Stomach (tissue), 9 donors: ENCODE results near the gene WDR37. TPM values are rescaled to one million over a fixed set of nuclear protein-coding genes. Genes with fewer than 3 reads are reported as not detected.

Source experiments
- DNase-seq, 2 donors: peaks; one replicate each; pipeline versions ENCODE4 v3.0.0 to v3.0.0-alpha.2; 2013 to 2019
- H3K27ac ChIP-seq, 5 donors: fragments of 200-600 bp in 4 of 5; sonication (generic) in 4 of 5; one replicate each; pipeline ENCODE4 v1.5.1; 2013 to 2019; ENCODE audit warnings: mild to moderate bottlenecking in 1 of 5, moderate library complexity in 1 of 5
- H3K27me3 ChIP-seq, 3 donors: fragments of 200-600 bp; sonication (generic); one replicate each; pipeline ENCODE4 v1.5.1; 2017 to 2019; ENCODE audit warnings: mixed run types in 1 of 3
- H3K36me3 ChIP-seq, 4 donors: fragments of 200-600 bp; sonication (generic); 1 replicate in 3 of 4; 2 replicates in 1 of 4; pipeline ENCODE4 v1.5.1; 2016 to 2019
- H3K4me1 ChIP-seq, 4 donors: fragments of 200-600 bp; sonication (generic); one replicate each; pipeline ENCODE4 v1.5.1; 2016 to 2019
- H3K4me3 ChIP-seq, 4 donors: fragments of 200-600 bp; sonication (generic) in 3 of 4; one replicate each; pipeline ENCODE4 v1.5.1; 2016 to 2019; ENCODE audit warnings: mild to moderate bottlenecking in 1 of 4
- H3K9me3 ChIP-seq, 4 donors: fragments of 200-600 bp; sonication (generic); one replicate each; pipeline ENCODE4 v1.5.1; 2016 to 2019
- EP300 ChIP-seq: sonication (generic); formaldehyde crosslinking; IDR thresholded peaks from one replicate; pipeline ENCODE4 v1.6.1; 2017; ENCODE audit warnings: antibody characterized with exemption
- POLR2A ChIP-seq, 4 donors: fragments of 450-650 bp; IDR thresholded peaks; one replicate each; pipeline ENCODE4 v1.6.1; 2016; ENCODE audit warnings: antibody characterized with exemption in 4 of 4, control low read depth in 2 of 4, mild to moderate bottlenecking in 1 of 4, moderate library complexity in 1 of 4
- POLR2AphosphoS5 ChIP-seq, 3 donors: sonication (generic); formaldehyde crosslinking; IDR thresholded peaks; one replicate each; pipeline ENCODE4 v1.6.1; 2016; ENCODE audit warnings: antibody characterized with exemption in 3 of 3
- WGBS, 5 donors: extraction: QIAGEN DNeasy Blood & Tissue Kit in 3 of 5; methylation state at CpG; one replicate each; pipeline versions ENCODE4 v1.1.5 to v1.1.7; 2013 to 2018; 5-methylcytosine and 5-hydroxymethylcytosine counted together
- intact Hi-C: fragments of 100-400 bp; cut with DNase I; formaldehyde crosslinking; loops from one replicate; pipeline ENCODE4 v1.15.1; 2023; ENCODE audit warnings: low total_unique reads
- polyA plus RNA-seq, 3 donors: library from polyadenylated mRNA; stranded (reverse); fragments of 200-250 nt; gene quantifications; one replicate each; pipeline ENCODE4 v1.2.3, GENCODE V29; 2013
- total RNA-seq, 5 donors: library from RNA; depleted of rRNA; stranded (reverse); fragments of >200 nt; gene quantifications; one replicate each; pipeline versions ENCODE4 v1.1.0 to v1.2.3, GENCODE V29; 2014 to 2016
- TF ChIP-seq, protein P1 (sequence below), 7 experiments: fragments of 450-650 bp in 4 of 7; fragments of 200-600 bp in 3 of 7; sonication (generic) in 3 of 7; IDR thresholded peaks; one replicate each; pipeline ENCODE4 v1.5.1; 2016 to 2019; ENCODE audit warnings: antibody characterized with exemption in 7 of 7, control low read depth in 2 of 7, mild to moderate bottlenecking in 1 of 7
- donor health status: healthy with polysubstance abuse.
- donor health status: Bipolar disorder and iron deficiency.
- donor health status: healthy.

Gene WDR37
- total and polyA plus RNA-seq, 8 donors = 5.3 to 165 (median 12.6) TPM

DNA sequence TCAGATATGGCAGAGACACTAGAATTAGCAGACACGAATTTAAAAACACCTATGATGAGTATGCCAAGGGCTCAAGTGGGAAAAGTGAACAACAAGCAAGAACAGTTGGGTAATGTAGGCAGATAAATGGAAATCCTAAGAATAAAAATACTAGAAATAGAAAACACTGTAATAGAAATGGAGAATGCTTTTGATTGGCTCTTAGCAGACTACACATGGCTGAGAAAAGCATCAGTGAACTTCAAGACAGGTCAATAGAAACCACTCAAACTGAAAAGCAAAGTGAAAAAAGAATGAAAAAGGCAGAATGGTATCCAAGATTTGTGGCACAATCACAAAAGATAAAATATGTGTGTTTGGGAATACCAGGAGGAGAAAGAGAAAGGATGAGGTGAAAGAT is 82.3 kb downstream of the WDR37 start:
- 60 to 92% (median 81%) methylated on average over 1 of the region's 1 CpG for WGBS, 5 donors
- no peak for DNase-seq
- no peak overlapping the region for H3K4me3 ChIP-seq
- TF ChIP-seq EP300 (no peak), POLR2AphosphoS5 (IDR thresholded peaks at IDR 0.05) (no peak), POLR2A (IDR thresholded peaks at IDR 0.05) (no peak)
- TF ChIP-seq, protein P1, sequence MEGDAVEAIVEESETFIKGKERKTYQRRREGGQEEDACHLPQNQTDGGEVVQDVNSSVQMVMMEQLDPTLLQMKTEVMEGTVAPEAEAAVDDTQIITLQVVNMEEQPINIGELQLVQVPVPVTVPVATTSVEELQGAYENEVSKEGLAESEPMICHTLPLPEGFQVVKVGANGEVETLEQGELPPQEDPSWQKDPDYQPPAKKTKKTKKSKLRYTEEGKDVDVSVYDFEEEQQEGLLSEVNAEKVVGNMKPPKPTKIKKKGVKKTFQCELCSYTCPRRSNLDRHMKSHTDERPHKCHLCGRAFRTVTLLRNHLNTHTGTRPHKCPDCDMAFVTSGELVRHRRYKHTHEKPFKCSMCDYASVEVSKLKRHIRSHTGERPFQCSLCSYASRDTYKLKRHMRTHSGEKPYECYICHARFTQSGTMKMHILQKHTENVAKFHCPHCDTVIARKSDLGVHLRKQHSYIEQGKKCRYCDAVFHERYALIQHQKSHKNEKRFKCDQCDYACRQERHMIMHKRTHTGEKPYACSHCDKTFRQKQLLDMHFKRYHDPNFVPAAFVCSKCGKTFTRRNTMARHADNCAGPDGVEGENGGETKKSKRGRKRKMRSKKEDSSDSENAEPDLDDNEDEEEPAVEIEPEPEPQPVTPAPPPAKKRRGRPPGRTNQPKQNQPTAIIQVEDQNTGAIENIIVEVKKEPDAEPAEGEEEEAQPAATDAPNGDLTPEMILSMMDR (IDR thresholded peaks at IDR 0.05) = no peak
- H3K4me1 ChIP-seq = no peaks in the 10 kb centered on the region
- H3K27ac ChIP-seq = no peak overlapping the region
- no peaks in the 10 kb centered on the region for H3K27me3 ChIP-seq
- no peaks in the 10 kb centered on the region for H3K36me3 ChIP-seq
- intact Hi-C loops = no loop called here
- H3K9me3 ChIP-seq = peaks cover 0 to 14% (median 12%) of the 10 kb centered on the region in 4 donors

DNA sequence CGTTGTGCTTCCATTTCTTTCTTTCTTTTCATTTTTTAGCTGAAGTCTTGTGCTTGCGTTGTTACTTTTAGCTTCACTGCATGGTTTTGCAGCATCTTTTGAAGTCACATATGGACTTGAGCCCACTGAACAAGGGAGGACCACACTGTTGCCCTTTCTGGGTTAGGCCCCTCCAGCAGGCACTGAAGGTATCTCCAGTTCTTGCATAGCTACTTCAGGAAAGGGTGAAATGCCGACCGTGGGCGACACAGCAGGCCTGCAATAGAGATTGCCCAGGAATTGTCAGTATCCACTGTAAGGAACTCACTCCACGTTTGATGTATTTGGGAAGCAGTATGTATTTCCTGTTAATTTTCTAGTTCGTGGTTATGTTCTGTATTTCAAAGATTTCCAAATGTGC is 85.1 kb downstream of the WDR37 start:
- WGBS, 5 donors = 55 to 62% (median 59%) methylated on average over 7 of the region's 7 CpGs
- intact Hi-C loops = no loop called here
- H3K27ac ChIP-seq = no peak overlapping the region
- no peaks in the 10 kb centered on the region for H3K36me3 ChIP-seq
- TF ChIP-seq EP300 (no peak), POLR2A (IDR thresholded peaks at IDR 0.05) (no peak), POLR2AphosphoS5 (IDR thresholded peaks at IDR 0.05) (no peak)
- TF ChIP-seq, protein P1 (IDR thresholded peaks at IDR 0.05) = no peak
- H3K9me3 ChIP-seq = peaks cover 0 to 40% (median 29%) of the 10 kb centered on the region in 4 donors
- no peak for DNase-seq
- H3K27me3 ChIP-seq = no peaks in the 10 kb centered on the region
- H3K4me3 ChIP-seq = no peak overlapping the region
- H3K4me1 ChIP-seq = no peaks in the 10 kb centered on the region

DNA sequence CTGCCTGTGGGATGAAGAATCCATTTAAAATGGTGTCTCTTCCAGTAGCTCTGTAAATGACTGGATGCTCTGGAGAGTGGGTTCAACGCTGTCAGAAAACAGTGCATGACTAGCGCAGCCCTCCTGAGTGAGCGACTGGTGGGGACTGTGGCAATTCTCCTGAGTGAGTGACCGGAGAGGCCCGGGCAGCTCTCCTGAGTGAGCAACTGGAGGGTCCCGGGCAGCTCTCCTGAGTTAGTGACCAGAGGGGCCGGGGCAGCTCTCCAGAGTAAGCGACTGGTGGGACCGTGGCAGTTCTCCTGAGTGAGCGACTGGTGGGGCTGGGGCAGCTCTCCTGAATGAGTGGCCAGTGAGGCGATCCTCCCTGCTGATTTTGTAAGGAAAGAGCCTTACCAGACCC is 85.5 kb downstream of the WDR37 start:
- no peak overlapping the region for H3K4me3 ChIP-seq
- H3K27ac ChIP-seq = no peak overlapping the region
- no peaks in the 10 kb centered on the region for H3K27me3 ChIP-seq
- H3K9me3 ChIP-seq = peaks cover 0 to 44% (median 34%) of the 10 kb centered on the region in 4 donors
- TF ChIP-seq POLR2A (IDR thresholded peaks at IDR 0.05) = no peak
- no peaks in the 10 kb centered on the region for H3K36me3 ChIP-seq
- DNase-seq = no peak
- intact Hi-C loops = no loop called here
- no peaks in the 10 kb centered on the region for H3K4me1 ChIP-seq
- WGBS, 5 donors = 91 to 94% (median 93%) methylated on average over 11 of the region's 11 CpGs

DNA sequence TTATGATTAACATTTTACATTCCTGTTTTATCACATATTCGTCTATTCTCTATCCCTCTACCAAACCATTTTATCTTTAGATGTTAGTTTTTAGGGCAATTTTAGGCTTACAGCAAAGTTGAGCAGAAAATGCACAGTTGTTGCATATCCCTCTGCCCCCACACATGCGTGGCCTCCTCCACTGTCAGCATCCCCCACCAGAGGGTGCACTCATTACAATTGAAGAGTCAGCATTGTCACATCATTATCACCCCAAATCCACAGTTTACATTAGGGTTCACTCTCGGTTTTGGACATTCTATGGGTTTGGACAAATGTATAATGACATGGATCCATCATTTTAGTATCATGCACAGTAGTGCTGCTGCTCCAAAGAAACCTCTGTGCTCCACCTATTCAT is 86.4 kb downstream of the WDR37 start:
- DNase-seq = no peak
- Histone ChIP-seq H3K36me3 (no peaks in the 10 kb centered on the region), H3K27me3 (no peaks in the 10 kb centered on the region), H3K4me3 (no peak overlapping the region), H3K4me1 (no peaks in the 10 kb centered on the region), H3K9me3 (peaks cover 0 to 48% (median 34%) of the 10 kb centered on the region in 4 donors), H3K27ac (no peak overlapping the region)
- 48 to 58% (median 56%) methylated on average over 3 of the region's 3 CpGs for WGBS, 5 donors
- intact Hi-C loops = no loop called here
- TF ChIP-seq EP300 = no peak
- TF ChIP-seq, protein P1 (IDR thresholded peaks at IDR 0.05) = no peak
- TF ChIP-seq POLR2AphosphoS5 (IDR thresholded peaks at IDR 0.05) = no peak
- no peak for TF ChIP-seq POLR2A (IDR thresholded peaks at IDR 0.05)

DNA sequence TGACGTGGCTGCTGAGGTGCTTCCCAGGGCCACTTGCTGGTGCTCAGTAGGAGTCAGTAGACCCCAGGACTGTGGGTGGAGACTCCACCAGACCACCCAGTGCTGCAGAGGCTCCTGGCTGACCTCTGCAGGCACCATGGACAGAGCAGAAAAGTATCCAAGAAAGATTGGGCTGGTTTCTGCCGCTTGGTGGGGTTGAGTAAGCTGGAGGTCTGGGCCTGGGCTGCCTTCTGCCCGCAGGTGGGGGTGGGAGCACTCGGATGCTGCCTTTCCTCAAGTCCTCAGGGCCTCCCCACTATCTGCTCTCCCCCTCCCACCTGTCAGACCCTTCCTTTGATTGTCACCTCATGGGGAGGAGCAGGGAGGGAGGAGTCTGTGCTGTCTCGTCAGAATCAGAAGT is 91.6 kb downstream of the WDR37 start:
- TF ChIP-seq POLR2AphosphoS5 (IDR thresholded peaks at IDR 0.05) (no peak), POLR2A (IDR thresholded peaks at IDR 0.05) (no peak), EP300 (no peak)
- TF ChIP-seq, protein P1 (IDR thresholded peaks at IDR 0.05) = no peak
- H3K4me3 ChIP-seq = no peak overlapping the region
- WGBS, 5 donors = 57 to 71% (median 62%) methylated on average over 4 to 5 of the region's 5 CpGs
- H3K4me1 ChIP-seq = peaks cover 0 to 3% (median 0%) of the 10 kb centered on the region in 4 donors
- intact Hi-C loops = no loop called here
- no peak for DNase-seq
- no peaks in the 10 kb centered on the region for H3K36me3 ChIP-seq
- peaks cover 0 to 5% (median 0%) of the 10 kb centered on the region in 3 donors for H3K27me3 ChIP-seq
- H3K9me3 ChIP-seq = peaks cover 0 to 37% (median 24%) of the 10 kb centered on the region in 4 donors
- H3K27ac ChIP-seq = no peak overlapping the region
